Duodenal mucosa (tissue), 2 donors: ENCODE results near the gene HUWE1.

Source experiments
- H3K27ac ChIP-seq: one replicate; pipeline ENCODE4 v1.7.0; 2013; ENCODE audit warnings: low read depth, low read length
- H3K27me3 ChIP-seq, 2 donors: one replicate each; pipeline ENCODE4 v1.7.0; 2013; ENCODE audit warnings: low read length in 2 of 2, control low read depth in 1 of 2; ENCODE audit not compliant: insufficient read depth in 2 of 2, control insufficient read depth in 1 of 2
- H3K36me3 ChIP-seq, 2 donors: one replicate each; pipeline ENCODE4 v1.7.0; 2013; ENCODE audit warnings: low read length in 2 of 2, control low read depth in 1 of 2; ENCODE audit not compliant: insufficient read depth in 2 of 2, control insufficient read depth in 1 of 2
- H3K4me1 ChIP-seq, 2 donors: one replicate each; pipeline ENCODE4 v1.7.0; 2013; ENCODE audit warnings: low read length in 2 of 2, control low read depth in 1 of 2; ENCODE audit not compliant: insufficient read depth in 2 of 2, control insufficient read depth in 1 of 2
- H3K4me3 ChIP-seq, 2 donors: one replicate each; pipeline ENCODE4 v1.7.0; 2013; ENCODE audit warnings: low read length in 2 of 2, low read depth in 1 of 2
- H3K9ac ChIP-seq, 2 donors: one replicate each; pipeline ENCODE4 v1.7.0; 2013; ENCODE audit warnings: low read length in 2 of 2, low read depth in 1 of 2
- H3K9me3 ChIP-seq, 2 donors: one replicate each; pipeline ENCODE4 v1.7.0; 2013; ENCODE audit warnings: low read length in 2 of 2, control low read depth in 1 of 2; ENCODE audit not compliant: control insufficient read depth in 1 of 2

HUWE1 gene

DNA sequence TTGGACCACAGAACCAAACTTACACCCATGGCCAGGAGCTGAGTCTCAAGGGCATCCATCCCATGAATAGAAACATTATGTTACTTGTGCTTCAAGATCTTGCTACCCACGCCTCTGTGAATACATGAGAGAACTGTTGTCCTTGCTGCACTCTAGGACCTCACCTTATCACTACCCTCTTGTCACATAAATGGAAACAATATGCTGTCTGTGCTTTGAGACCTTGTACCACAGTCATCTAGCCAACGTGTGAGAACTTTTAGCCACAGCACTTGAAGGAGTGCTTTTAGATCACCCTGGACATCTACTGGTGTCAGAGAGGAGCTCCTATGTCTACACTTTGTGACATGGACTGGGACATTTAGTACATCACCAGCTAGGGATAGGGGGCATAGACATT is 30.7 kb upstream of the HUWE1 start:
- Histone ChIP-seq H3K27ac (no peak overlapping the region), H3K36me3 (no peaks in the 10 kb centered on the region), H3K4me1 (peaks cover 0 to 5% of the 10 kb centered on the region in 2 donors), H3K9me3 (no peaks in the 10 kb centered on the region), H3K9ac (no peak overlapping the region), H3K4me3 (no peak overlapping the region), H3K27me3 (no peaks in the 10 kb centered on the region)

DNA sequence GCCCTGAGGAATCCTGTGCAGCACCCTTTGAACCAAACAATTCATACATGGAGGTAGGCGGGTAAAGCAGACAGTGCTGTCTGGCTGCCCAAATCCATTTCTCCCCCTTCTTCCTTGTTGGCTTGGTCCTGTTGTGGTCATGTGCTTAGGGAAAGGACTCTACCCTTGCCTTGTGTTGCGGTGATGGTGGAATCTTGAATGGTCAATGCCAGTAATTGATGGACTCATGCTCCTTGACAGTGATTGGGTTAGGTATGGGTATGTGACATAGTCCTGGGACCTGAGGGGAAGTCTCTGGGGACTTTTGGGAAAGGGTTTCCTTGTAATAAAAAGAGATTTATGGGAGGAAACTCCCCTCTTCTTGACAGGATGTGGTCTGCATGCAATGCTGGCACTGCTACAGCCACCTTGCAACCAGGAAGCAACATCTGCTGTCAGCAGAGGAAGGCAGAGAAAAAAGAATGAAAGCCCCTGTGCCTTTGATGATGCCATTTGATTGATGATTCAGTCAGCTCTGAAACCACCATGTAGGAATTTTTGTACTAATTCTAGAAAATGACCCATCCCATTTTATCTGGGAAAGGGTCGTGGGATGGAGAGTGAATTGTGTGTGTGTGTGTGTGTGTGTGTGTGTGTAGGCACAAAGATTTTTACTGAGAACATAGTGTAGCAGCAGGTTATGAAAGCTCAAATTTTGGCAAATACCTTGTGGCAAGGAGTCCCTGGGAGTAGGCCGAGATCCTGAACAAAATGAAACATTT is 30.0 kb upstream of the HUWE1 start:
- no peaks in the 10 kb centered on the region for H3K9me3 ChIP-seq
- H3K36me3 ChIP-seq, result no peaks in the 10 kb centered on the region
- H3K9ac ChIP-seq, result no peak overlapping the region
- H3K4me1 ChIP-seq, result peaks cover 0 to 5% of the 10 kb centered on the region in 2 donors
- H3K4me3 ChIP-seq, result no peak overlapping the region
- no peaks in the 10 kb centered on the region for H3K27me3 ChIP-seq
- no peak overlapping the region for H3K27ac ChIP-seq

DNA sequence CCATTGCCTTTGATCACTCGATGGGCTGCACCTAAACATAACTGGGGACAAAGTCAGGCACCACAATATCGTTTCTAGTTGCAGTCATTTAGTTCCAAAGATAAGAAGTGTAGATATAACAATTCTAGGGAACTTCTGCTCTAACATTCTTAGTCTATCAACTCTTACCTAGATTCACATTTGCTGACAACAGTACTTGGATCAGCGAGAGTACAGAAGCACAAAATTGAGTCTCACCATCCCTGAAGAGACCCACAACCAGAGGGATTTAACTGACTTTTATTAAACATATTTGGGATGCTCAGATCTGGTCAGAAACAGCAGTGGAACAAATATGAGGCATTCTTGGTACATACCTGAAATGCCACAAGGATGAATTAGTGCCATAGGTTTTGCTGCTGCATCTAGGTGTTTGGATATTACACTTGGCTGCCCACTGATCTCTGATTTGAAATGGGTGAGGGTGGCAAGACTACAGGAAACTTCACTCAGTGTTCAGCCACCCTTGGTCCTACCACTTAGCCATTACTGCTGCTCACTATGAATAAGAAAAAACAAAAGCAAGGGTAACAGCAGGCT is 28.9 kb upstream of the HUWE1 start:
- Histone ChIP-seq H3K27me3 (no peaks in the 10 kb centered on the region), H3K4me3 (no peak overlapping the region), H3K4me1 (peaks cover 0 to 5% of the 10 kb centered on the region in 2 donors), H3K9ac (no peak overlapping the region), H3K36me3 (no peaks in the 10 kb centered on the region), H3K27ac (no peak overlapping the region), H3K9me3 (no peaks in the 10 kb centered on the region)

DNA sequence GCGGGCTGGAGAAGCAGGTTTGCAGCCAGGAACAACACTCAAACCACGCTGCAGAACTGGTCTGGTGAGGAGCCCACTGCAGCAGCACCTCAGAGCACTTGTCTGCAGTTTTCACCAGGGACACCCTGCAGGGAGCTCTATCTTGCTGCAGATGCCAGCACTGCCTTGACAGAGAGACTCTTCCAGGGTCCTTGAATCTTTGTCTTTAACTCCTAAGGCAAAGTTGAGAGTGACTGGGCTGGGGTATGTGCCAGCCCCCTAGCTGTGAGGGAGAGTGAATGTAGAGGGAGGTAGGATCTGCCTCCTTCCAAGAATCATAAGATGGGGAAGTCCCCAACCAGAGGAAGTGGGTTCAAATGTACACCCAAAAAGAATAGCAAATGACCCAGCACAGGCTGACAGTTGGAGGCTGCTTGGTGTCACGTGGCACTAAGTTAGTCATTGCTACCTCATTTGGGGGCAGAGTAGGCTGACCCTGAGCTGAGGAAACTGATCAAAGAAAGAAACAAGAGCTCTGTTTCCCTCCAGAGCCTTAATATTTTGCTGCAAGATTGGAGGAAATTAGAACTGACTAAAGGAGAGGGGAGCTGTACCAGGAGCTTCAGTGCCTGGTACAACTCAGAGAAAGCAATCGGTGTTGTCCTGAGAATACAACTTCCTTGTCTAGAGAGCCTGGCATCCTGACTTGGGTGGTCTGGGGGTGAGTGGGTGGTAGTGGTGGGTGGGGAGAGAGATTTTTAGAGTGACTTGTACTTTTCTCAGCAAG is 28.2 kb upstream of the HUWE1 start:
- H3K27ac ChIP-seq, result no peak overlapping the region
- H3K9ac ChIP-seq, result no peak overlapping the region
- peaks cover 0 to 5% of the 10 kb centered on the region in 2 donors for H3K4me1 ChIP-seq
- no peaks in the 10 kb centered on the region for H3K36me3 ChIP-seq
- H3K27me3 ChIP-seq, result no peaks in the 10 kb centered on the region
- no peak overlapping the region for H3K4me3 ChIP-seq
- H3K9me3 ChIP-seq, result no peaks in the 10 kb centered on the region

DNA sequence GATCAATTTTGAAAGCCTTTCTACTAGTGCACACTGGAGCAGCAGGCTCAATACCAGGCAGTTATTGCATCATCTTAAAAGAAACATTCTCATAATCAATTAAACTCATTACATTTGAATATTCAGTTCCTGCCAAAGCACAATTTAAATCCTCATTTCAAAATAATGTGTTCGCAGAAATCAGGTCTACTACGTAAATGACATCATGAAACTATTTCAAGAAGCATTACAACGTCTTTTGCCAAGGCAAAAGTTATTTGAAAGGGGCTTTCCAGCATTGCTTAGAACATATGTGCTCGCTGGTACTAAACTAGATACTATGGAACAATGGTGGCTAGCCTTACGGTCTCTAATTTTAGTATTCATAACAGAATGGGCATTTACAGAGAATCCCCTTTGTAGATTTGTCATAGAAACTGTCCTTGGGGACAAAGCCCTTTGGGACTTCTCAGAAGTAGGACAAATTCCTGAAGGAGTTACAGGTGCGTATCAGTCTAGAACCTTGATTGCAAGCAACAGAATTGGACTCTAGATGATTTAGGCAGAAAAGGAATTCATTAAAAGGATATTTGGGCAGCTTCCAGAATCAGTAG is 27.6 kb upstream of the HUWE1 start:
- no peaks in the 10 kb centered on the region for H3K27me3 ChIP-seq
- H3K9ac ChIP-seq, result no peak overlapping the region
- peaks cover 0 to 5% of the 10 kb centered on the region in 2 donors for H3K4me1 ChIP-seq
- no peak overlapping the region for H3K4me3 ChIP-seq
- H3K36me3 ChIP-seq, result no peaks in the 10 kb centered on the region
- H3K27ac ChIP-seq, result no peak overlapping the region
- no peaks in the 10 kb centered on the region for H3K9me3 ChIP-seq

DNA sequence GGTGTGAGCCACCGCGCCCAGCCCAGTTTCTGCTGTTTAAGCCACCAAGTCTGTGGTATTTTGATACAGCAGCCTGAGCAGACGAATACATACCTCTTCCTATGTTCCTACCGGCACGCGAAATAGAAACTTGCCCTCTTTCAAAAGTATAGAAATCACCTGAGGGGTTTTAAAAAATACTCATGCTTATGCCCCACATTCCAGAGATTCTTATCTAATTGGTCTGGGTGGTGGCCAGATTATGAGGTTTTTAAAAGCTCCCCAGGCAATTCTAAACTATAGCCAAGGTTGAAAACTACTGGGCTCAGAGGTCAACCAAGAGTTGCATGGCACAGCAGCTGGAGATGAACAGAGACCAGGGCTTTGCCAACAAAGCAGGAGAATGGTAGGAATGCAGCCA is 24.9 kb upstream of the HUWE1 start:
- H3K27ac ChIP-seq, result no peak overlapping the region
- no peak overlapping the region for H3K4me3 ChIP-seq
- no peaks in the 10 kb centered on the region for H3K36me3 ChIP-seq
- H3K27me3 ChIP-seq, result no peaks in the 10 kb centered on the region
- H3K9me3 ChIP-seq, result no peaks in the 10 kb centered on the region
- peaks cover 0 to 5% of the 10 kb centered on the region in 2 donors for H3K4me1 ChIP-seq
- no peak overlapping the region for H3K9ac ChIP-seq

DNA sequence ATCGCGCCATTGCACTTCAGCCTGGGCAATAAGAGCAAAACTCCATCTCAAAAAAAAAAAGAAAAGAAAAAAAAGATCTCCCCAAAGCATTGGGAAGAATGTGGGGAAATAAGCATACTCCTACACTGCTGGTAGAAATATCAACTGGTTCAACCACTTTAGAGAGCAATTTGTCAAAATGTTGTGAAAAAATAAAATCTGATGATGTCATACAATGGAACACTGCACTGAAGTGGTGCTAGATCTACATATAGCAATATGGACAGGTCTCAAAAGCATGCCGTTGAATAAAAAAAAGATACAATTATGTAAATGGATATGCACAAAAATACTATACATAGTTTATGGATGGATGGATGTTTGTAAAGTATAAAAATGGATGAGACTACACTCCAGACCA is 18.3 kb upstream of the HUWE1 start:
- no peak overlapping the region for H3K27ac ChIP-seq
- no peaks in the 10 kb centered on the region for H3K4me1 ChIP-seq
- H3K4me3 ChIP-seq, result no peak overlapping the region
- no peaks in the 10 kb centered on the region for H3K9me3 ChIP-seq
- H3K36me3 ChIP-seq, result no peaks in the 10 kb centered on the region
- H3K9ac ChIP-seq, result no peak overlapping the region
- no peaks in the 10 kb centered on the region for H3K27me3 ChIP-seq

DNA sequence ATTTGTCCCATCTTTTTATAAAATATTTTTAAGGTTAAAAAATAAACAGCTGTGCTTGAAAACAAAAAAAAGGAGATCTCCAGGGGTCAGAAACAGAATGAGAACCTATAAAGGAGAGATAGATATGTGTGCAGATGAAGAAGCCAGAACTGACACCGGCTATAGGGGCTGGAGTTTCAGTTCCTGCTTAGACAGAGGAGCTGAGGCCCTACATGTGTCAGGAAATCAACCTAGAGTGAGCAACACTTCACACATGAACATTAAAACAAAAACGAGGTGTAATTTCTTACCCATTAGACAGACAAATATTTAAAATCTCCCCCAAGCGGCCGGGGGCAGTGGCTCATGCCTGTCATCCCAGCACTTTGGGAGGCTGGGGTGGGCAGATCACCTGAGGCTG is 17.8 kb upstream of the HUWE1 start:
- Histone ChIP-seq H3K4me1 (no peaks in the 10 kb centered on the region), H3K36me3 (no peaks in the 10 kb centered on the region), H3K27me3 (no peaks in the 10 kb centered on the region), H3K4me3 (no peak overlapping the region), H3K9ac (no peak overlapping the region), H3K27ac (no peak overlapping the region), H3K9me3 (no peaks in the 10 kb centered on the region)

DNA sequence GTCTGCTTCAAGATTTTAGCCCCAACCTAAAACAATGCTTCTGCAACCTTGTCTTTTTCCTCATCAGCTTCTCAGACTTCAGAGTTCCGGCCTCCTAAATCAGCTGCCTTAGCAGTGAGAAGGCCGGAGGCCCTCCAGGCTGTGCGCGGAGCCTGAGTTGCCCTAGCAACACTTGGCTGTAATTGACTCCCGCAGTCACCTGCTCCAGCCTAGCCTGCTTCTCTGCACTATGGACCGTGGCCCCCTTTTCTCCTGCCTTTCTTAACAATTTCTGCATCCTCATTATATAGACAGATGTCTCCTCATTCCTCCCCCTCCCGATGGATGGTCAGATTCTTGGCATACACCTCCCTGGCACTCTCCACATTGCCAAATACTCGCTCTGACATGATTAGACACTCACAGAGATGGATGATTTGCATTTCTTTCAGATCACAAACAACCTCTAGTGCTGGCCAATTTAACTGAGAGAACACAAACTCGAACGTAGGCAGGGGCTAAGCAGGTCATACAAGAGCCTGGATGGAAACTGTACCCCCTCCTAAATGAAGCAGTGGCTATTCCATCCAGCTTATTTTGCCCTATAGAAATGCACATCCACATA is 9.5 kb upstream of the HUWE1 start:
- H3K4me3 ChIP-seq, result no peak overlapping the region
- H3K9me3 ChIP-seq, result no peaks in the 10 kb centered on the region
- H3K27me3 ChIP-seq, result no peaks in the 10 kb centered on the region
- H3K36me3 ChIP-seq, result no peaks in the 10 kb centered on the region
- no peak overlapping the region for H3K9ac ChIP-seq
- H3K4me1 ChIP-seq, result no peaks in the 10 kb centered on the region
- no peak overlapping the region for H3K27ac ChIP-seq

DNA sequence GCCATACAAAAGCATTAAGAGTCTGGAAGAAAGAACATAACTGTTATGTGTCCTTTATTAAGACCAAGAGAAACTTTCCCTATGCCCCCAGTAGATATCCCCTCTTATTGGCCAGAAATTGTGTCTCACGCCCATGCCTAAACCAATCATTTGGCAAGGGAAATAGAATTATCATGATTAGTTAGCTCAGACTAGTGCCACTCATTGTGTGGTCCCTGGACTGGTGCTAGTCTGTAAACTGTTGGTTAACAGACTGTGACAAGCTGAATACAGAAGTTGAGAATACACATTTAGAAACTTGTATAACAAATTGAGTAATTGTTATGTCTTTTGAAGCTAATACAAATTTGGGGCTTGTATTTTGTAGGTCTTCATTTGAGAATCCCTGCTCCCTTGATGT is 8.1 kb upstream of the HUWE1 start:
- no peaks in the 10 kb centered on the region for H3K27me3 ChIP-seq
- H3K9me3 ChIP-seq, result no peaks in the 10 kb centered on the region
- no peak overlapping the region for H3K27ac ChIP-seq
- H3K4me1 ChIP-seq, result no peaks in the 10 kb centered on the region
- no peaks in the 10 kb centered on the region for H3K36me3 ChIP-seq
- no peak overlapping the region for H3K9ac ChIP-seq
- no peak overlapping the region for H3K4me3 ChIP-seq
